GM12873 (cell line): Measurements from ENCODE around the gene ST6GALNAC4.
A peak's percentile ranks its signal among the peaks of the same experiment; 100 is the strongest.

Experiments used
- CTCF ChIP-seq: IDR thresholded peaks from 2 replicates; pipeline ENCODE4 v1.5.1; 2012; ENCODE audit warnings: low read depth, mild to moderate bottlenecking, moderate library complexity, low read length, control low read depth; ENCODE audit not compliant: insufficient read depth; ENCODE audit errors: missing control alignments

ST6GALNAC4 gene

GRCh38 chr9:127945942-127946341 lies 29.1 kb upstream of the ST6GALNAC4 start:
- no peak for TF ChIP-seq CTCF

- no peak for TF ChIP-seq CTCF
Observed at GRCh38 chr9:127945338-127945737, 28.5 kb upstream of the ST6GALNAC4 start.

GRCh38 chr9:127944586-127945218 lies 27.9 kb upstream of the ST6GALNAC4 start:
- no peak for TF ChIP-seq CTCF

GRCh38 chr9:127943731-127944144 lies 26.9 kb upstream of the ST6GALNAC4 start:
- peak; percentile 96 for TF ChIP-seq CTCF

- no peak for TF ChIP-seq CTCF
Observed at GRCh38 chr9:127943011-127943662, 26.3 kb upstream of the ST6GALNAC4 start.

- TF ChIP-seq CTCF, result peak; percentile 87
Observed at GRCh38 chr9:127942216-127943010, 25.6 kb upstream of the ST6GALNAC4 start.

- TF ChIP-seq CTCF, result no peak
Observed at GRCh38 chr9:127941961-127942215, 25.0 kb upstream of the ST6GALNAC4 start.
